ENCODE results near the gene HSF2BP. TPM values are rescaled to one million over a fixed set of nuclear protein-coding genes. Genes with fewer than 3 reads are reported as not detected.

Gene HSF2BP
- total RNA-seq, 6 experiments from 2014 or later = 0.33 to 0.90 (median 0.59) TPM

GRCh38 chr21:43694437-43695079 lies 35.3 kb upstream of the HSF2BP start:
- H3K27me3 Mint-ChIP-seq (ENCODE audit: insufficient read depth) = peaks cover 2% of the 10 kb centered on the region
- no peak overlapping the region for H3K4me3 Mint-ChIP-seq

GRCh38 chr21:43693981-43694380 lies 34.7 kb upstream of the HSF2BP start:
- TF ChIP-seq CTCF (IDR thresholded peaks at IDR 0.05) = no peak
- Mint-ChIP-seq H3K27me3 (ENCODE audit: insufficient read depth) (peaks cover 2% of the 10 kb centered on the region), H3K4me1 (ENCODE audit: low read depth) (no peaks in the 10 kb centered on the region), H3K4me3 (no peak overlapping the region), H3K9me3 (no peaks in the 10 kb centered on the region), H3K27ac (no peak overlapping the region), H3K36me3 (ENCODE audit: low read depth) (peaks cover 30% of the 10 kb centered on the region)
- DNase-seq = no peak

More at GRCh38 chr21:43694437-43695079, 35.3 kb upstream of the HSF2BP start:
- Mint-ChIP-seq H3K36me3 (ENCODE audit: low read depth) (peaks cover 30% of the 10 kb centered on the region), H3K4me1 (ENCODE audit: low read depth) (no peaks in the 10 kb centered on the region), H3K9me3 (no peaks in the 10 kb centered on the region), H3K27ac (no peak overlapping the region)
- no peak for TF ChIP-seq CTCF (IDR thresholded peaks at IDR 0.05)
- no peak for DNase-seq

GRCh38 chr21:43692949-43693348 lies 33.7 kb upstream of the HSF2BP start:
- no peaks in the 10 kb centered on the region for H3K4me1 Mint-ChIP-seq (ENCODE audit: low read depth)
- no peak overlapping the region for H3K27ac Mint-ChIP-seq
- peaks cover 2% of the 10 kb centered on the region for H3K27me3 Mint-ChIP-seq (ENCODE audit: insufficient read depth)
- no peaks in the 10 kb centered on the region for H3K9me3 Mint-ChIP-seq
- no peak overlapping the region for H3K4me3 Mint-ChIP-seq
- DNase-seq = no peak
- no peak for TF ChIP-seq CTCF (IDR thresholded peaks at IDR 0.05)
- H3K36me3 Mint-ChIP-seq (ENCODE audit: low read depth) = peaks cover 29% of the 10 kb centered on the region

GRCh38 chr21:43691801-43692200 lies 32.5 kb upstream of the HSF2BP start:
- H3K27me3 Mint-ChIP-seq (ENCODE audit: insufficient read depth) = peaks cover 2% of the 10 kb centered on the region; the same call in 1 of the 2 replicates
- H3K4me3 Mint-ChIP-seq = no peak overlapping the region
- no peaks in the 10 kb centered on the region for H3K4me1 Mint-ChIP-seq (ENCODE audit: low read depth)
- H3K36me3 Mint-ChIP-seq (ENCODE audit: low read depth) = peaks cover 31% of the 10 kb centered on the region
- DNase-seq = no peak
- H3K27ac Mint-ChIP-seq = no peak overlapping the region
- no peak for TF ChIP-seq CTCF (IDR thresholded peaks at IDR 0.05)
- no peaks in the 10 kb centered on the region for H3K9me3 Mint-ChIP-seq

GRCh38 chr21:43691086-43691795 lies 32.0 kb upstream of the HSF2BP start:
- Mint-ChIP-seq H3K4me3 (no peak overlapping the region), H3K4me1 (ENCODE audit: low read depth) (no peaks in the 10 kb centered on the region), H3K27me3 (ENCODE audit: insufficient read depth) (peaks cover 2% of the 10 kb centered on the region; the same call in 1 of the 2 replicates), H3K9me3 (no peaks in the 10 kb centered on the region), H3K36me3 (ENCODE audit: low read depth) (peaks cover 34% of the 10 kb centered on the region), H3K27ac (no peak overlapping the region)
- no peak for DNase-seq
- TF ChIP-seq CTCF (IDR thresholded peaks at IDR 0.05) = no peak

Data from HFFc6 (cell line).